Lower leg skin (tissue), 3 donors: ENCODE data around the gene VEZT.

Source experiments
- POLR2A ChIP-seq, 2 donors: fragments of 450-650 bp; IDR thresholded peaks; one replicate each; pipeline ENCODE4 v1.6.1; 2016 to 2017; ENCODE audit warnings: antibody characterized with exemption in 2 of 2, mild to moderate bottlenecking in 1 of 2, moderate library complexity in 1 of 2
- TF ChIP-seq, protein P1 (sequence below), 3 donors: fragments of 450-650 bp; IDR thresholded peaks; one replicate each; pipeline ENCODE4 v1.5.1; 2016; ENCODE audit warnings: antibody characterized with exemption in 3 of 3, mild to moderate bottlenecking in 3 of 3, moderate library complexity in 2 of 3

DNA sequence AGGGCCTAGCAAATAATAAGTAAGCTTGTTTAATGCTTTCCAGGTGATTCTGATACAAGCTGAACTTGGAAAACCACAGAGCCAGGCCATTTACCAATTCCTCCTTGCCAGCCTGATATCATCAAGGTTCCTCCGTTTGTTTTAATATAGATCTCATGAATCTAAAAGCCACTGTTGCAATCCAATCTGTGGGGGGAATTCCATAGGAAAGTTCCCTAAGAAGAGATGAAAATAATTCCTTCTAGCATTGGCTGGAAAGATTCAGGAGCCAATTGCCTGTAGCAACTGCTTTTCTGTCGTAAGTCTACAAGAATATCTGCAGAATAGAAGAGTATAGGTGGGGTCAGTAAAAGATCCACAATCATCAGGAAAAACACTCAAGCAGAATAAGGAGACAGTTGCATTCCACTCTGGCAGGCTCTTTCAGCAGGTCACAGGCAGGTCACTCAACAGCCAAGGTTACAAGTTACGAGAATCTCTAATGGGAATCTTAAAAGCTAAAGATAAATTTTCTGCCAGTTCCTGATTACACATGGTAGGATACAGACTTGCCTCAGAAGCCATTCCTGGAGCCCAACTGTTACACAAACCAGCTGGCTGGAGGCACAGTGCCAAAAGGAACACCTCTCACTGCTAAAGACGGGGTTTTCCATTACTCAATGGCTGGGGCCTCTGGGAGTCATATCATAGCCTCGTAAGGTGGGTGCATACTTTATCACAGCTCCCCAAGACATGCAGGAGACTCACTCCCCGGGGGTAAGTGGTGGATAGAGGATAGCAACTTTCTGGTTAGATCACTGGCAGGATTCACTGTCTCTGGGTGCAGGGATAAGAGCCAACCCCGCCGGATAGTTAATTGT, 44.0 kb upstream of the VEZT start:
- TF ChIP-seq, protein P1, sequence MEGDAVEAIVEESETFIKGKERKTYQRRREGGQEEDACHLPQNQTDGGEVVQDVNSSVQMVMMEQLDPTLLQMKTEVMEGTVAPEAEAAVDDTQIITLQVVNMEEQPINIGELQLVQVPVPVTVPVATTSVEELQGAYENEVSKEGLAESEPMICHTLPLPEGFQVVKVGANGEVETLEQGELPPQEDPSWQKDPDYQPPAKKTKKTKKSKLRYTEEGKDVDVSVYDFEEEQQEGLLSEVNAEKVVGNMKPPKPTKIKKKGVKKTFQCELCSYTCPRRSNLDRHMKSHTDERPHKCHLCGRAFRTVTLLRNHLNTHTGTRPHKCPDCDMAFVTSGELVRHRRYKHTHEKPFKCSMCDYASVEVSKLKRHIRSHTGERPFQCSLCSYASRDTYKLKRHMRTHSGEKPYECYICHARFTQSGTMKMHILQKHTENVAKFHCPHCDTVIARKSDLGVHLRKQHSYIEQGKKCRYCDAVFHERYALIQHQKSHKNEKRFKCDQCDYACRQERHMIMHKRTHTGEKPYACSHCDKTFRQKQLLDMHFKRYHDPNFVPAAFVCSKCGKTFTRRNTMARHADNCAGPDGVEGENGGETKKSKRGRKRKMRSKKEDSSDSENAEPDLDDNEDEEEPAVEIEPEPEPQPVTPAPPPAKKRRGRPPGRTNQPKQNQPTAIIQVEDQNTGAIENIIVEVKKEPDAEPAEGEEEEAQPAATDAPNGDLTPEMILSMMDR (IDR thresholded peaks at IDR 0.05) = no peak
- TF ChIP-seq POLR2A (IDR thresholded peaks at IDR 0.05) = no peak
